Activated T-helper 1 cell treated with anti-CD3 and anti-CD28 coated beads, Interleukin-2, amount 50 U/mL, for 16 hours (primary cell): Measurements from ENCODE around the gene GDPD5.
A peak's percentile ranks its signal among the peaks of the same experiment; 100 is the strongest.

Source experiments
- DNase-seq, 2 donors: peaks; one replicate each; pipeline ENCODE4 v3.0.0-alpha.2; 2020; ENCODE audit warnings: low read depth in 1 of 2, low spot score in 1 of 2

Gene GDPD5

DNA sequence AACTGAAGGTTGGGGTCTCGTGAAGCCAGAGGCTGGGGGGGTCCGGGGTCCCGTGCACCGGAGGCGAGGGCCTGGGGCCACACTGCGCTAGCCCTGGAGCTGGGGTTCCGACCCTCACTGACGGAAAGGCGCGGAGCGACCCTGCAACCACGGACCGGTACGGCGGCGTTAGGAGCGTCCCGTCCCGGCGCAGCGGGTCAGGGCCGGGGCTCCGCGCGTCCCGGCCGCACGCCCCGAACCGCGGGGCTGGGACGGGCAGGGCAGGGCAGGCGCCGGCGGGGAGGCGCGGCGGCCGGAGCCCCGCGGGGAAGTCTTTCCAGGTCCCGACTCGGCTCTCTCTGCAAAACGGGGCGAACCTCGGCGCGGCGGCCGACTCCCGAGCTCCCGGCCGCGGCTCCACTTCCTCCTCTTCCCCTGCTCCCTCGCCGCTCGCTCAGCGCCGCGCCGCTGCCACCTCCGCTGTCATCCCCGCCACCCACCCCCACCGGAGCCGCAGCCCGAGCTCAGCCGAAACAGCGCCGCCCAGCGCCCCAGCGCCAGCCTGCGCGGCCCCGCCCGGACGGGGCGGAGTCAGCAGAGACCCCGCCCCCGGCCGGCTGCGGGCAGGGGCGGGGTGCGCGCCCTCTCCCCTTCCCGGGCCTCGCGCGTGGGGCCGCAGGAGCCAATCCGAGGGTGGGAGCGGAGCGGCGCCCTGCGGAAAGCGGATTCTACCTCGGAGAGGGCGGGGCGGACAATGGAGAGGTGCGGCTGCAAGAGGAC is at the start of gene GDPD5:
GDPD5 (minus strand) TSS at position 509 of the 759 bp plus-strand sequence. CDS start 48,206 bp downstream, outside the sequence.
- peak; percentile 71 to 82 for DNase-seq

- no peak for DNase-seq
Observed at GRCh38 chr11:75574698-75575602, 49.2 kb upstream of the GDPD5 start.

DNA sequence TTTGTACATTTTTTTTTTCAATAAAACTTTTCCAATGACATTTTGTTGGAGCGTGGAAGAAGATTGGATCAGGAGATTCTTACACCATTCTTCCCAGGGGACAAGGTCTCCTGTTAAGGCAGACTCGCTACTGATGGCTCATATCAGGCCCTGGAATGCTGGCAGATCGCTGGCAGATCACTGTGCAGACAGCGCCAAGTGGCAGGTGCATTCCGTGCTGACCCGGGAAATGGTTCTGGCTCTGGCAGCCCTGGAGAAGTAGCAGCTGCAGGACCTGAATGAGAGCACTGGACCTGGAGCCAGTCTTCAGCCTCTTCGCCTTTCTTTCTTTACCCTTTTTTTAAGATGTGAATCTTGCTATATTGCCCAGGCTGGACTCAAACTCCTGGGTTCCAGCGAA is 47.0 kb upstream of the GDPD5 start:
- no peak for DNase-seq

DNA sequence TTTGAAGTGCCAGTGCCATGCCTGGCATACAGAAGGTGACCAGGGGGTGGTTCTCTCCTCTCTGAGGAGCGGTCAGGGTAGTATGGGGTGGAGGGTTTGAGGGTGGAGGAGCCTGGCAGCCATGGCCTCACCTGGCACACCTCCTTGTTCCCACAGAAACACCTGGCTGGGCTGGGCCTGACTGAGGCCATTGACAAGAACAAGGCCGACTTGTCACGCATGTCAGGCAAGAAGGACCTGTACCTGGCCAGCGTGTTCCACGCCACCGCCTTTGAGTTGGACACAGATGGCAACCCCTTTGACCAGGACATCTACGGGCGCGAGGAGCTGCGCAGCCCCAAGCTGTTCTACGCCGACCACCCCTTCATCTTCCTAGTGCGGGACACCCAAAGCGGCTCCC is 45.9 kb upstream of the GDPD5 start:
- no peak for DNase-seq

DNA sequence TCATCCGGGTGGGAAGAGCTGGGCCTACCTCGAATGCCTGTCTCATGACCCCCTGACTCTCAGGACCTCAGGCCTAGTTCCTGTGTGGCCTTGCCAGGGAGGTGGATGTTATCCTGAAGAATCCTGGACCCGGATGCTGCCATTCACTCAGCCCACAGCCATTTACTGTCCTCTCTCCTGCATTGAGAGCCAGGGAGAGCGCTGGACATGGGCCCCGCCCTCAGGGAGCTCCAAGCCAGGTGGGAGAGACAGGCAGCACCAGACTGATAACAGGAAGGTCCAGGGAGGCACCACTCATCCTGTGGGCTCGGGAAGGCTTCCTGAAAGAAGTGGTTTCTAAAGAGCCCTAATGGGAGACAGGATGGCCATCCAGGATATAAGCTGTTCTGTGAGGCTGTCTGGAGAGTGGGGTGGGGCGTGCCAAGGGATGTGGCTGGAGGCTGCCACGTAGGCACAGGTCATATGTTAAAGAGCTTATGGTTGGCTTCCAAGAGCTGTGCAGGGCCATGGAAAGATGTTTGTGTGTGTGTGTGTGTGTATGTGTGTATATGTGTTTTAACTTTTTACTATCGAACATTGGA is 44.9 kb upstream of the GDPD5 start:
- no peak for DNase-seq

GRCh38 chr11:75568616-75569219 is 43.0 kb upstream of the GDPD5 start:
- no peak for DNase-seq

DNA sequence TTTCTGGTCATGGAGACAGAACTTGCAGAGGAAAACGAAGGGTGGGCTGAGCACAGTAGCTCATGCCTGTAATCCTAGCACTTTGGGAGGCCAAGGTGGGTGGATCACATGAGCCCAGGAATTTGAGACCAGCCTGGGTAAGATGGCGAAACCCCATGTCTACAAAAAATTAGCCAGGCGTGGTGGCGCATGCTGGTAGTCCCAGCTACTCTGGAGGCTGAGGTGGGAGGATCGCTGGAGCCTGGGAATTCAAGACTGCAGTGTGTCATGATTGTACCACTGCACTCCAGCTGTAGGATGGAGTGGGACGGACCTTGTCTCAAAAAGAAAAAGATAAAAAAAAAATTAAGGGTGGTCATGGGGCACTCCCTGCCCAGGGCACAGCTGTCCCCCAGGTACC is 42.2 kb upstream of the GDPD5 start:
- no peak for DNase-seq

- no peak for DNase-seq
Observed at GRCh38 chr11:75566763-75567279, 41.1 kb upstream of the GDPD5 start.

DNA sequence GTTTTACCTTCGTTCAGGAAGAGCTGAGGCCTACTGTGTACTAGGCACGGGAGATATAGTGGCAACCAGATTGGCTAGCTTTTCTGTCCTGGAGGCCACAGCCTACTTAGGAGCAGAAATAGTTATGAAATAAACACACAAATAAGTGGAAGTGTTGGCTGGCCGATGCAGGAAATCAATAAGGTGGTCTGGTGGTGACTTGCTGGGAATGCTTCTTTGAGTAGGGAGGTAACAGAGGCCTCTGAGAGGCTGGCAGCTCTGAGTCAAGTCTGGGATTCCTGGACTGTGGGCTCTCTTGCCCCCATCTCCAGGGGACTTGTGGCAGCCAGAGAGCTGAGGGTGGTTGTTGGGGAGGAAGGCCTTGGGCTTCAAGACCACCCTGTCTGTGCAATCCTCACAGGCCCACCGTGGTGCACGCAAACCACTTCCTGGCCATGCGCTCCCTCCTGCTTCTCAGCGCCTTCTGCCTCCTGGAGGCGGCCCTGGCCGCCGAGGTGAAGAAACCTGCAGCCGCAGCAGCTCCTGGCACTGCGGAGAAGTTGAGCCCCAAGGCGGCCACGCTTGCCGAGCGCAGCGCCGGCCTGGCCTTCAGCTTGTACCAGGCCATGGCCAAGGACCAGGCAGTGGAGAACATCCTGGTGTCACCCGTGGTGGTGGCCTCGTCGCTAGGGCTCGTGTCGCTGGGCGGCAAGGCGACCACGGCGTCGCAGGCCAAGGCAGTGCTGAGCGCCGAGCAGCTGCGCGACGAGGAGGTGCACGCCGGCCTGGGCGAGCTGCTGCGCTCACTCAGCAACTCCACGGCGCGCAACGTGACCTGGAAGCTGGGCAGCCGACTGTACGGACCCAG is 40.4 kb upstream of the GDPD5 start:
- no peak for DNase-seq

- DNase-seq = no peak
Observed at GRCh38 chr11:75565221-75565814, 39.6 kb upstream of the GDPD5 start.

- DNase-seq = no peak
Observed at GRCh38 chr11:75563978-75564552, 38.3 kb upstream of the GDPD5 start.

DNA sequence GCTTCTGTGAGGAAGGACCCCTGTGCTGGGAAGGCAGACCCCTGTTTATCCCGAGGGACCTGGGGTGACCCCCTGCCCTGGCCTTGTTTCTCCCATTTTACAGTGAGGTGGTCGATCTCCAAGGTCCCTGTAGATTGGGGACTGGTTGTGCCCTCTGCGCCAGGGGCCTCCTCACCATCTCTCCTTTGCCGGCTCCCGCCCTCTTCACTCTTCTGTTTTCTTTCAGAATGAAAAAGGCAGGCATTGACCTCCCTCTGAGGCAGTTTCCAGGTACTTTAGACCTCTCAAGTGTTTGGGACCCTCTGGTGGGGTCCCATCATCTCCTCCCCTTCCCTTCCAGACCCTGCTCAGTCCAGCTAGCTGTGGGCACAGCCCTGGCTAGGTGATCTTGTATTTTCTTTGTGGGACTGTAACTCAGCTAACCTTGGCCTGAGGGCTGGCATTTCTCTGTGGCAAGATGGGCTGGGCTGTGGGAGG is 37.8 kb upstream of the GDPD5 start:
- DNase-seq = no peak

GRCh38 chr11:75562836-75563484 is 37.2 kb upstream of the GDPD5 start:
- no peak for DNase-seq

DNA sequence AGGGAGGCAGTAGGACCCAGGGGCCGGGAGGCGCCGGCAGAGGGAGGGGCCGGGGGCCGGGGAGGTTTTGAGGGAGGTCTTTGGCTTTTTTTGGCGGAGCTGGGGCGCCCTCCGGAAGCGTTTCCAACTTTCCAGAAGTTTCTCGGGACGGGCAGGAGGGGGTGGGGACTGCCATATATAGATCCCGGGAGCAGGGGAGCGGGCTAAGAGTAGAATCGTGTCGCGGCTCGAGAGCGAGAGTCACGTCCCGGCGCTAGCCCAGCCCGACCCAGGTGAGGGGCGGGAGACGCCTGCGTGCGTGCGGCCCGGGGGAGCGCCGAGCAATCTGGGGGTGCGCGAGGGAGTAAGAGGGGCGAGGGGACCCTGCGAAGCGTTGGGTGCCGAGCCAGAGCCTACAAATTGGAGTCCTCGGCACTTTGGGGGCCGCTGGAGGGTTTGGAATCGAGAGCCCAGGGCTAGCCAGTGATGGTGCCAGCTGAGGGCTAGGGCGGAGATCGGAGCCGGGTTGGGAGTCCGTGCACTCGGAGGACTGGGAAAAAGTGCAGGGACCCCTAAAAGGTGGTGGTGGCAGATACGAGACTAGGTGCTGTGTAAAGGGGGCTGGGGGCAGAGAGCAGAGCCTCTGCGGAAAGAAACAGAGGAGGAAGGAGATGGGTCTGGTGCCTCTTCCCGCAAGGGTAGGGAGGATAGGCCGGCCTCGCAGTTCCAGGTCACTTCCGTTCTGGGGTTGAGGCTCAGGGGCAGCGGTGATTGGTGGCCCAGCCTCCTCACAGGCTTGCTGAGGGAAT is 36.5 kb upstream of the GDPD5 start, which contains the start of gene SERPINH1:
SERPINH1 (plus strand) TSS at position 206 of the 788 bp plus-strand sequence. CDS start 4,097 bp downstream, outside the sequence.
- peak; percentile 21 to 44 for DNase-seq

DNA sequence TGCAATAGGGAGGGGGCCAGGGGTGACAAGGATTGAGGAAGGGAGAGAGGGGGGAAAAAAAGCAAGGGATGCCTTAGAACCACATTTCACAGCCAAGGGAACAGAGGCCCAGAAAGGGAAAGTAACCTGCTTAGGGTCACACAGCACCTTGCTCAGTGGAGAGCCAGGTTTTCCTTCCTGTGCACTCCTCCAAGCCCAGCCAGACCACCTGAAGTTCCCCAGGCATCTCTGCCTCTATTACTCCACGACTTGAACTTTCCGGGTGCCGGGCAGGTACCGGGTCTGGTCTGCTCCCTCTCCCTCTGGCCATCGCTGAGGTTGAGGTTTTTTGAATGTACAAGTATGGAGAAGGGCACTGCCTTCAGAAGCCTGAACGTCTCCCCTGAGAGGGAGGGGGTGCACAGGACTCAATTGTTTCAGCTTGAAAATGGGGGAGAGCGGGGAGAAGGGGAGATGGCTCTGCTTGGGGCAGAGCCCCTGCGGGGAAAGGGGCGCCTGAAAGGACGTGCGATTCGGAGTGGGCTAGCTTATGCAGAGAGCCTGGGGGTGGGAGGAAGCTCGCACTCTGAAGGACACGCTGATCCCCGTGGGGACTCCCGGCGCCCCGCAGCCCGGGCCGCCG is 35.8 kb upstream of the GDPD5 start:
- no peak for DNase-seq

GRCh38 chr11:75560644-75561043 is 34.9 kb upstream of the GDPD5 start:
- DNase-seq = no peak
